Measurements from ENCODE around the gene IL21R. TPM values are rescaled to one million over a fixed set of nuclear protein-coding genes. Genes with fewer than 3 reads are reported as not detected.

The IL21R gene
- total and polyA plus RNA-seq, 2 donors (not counting 1 experiment from before 2014, with no cell fraction given): 28.5 to 32.1 TPM

DNA sequence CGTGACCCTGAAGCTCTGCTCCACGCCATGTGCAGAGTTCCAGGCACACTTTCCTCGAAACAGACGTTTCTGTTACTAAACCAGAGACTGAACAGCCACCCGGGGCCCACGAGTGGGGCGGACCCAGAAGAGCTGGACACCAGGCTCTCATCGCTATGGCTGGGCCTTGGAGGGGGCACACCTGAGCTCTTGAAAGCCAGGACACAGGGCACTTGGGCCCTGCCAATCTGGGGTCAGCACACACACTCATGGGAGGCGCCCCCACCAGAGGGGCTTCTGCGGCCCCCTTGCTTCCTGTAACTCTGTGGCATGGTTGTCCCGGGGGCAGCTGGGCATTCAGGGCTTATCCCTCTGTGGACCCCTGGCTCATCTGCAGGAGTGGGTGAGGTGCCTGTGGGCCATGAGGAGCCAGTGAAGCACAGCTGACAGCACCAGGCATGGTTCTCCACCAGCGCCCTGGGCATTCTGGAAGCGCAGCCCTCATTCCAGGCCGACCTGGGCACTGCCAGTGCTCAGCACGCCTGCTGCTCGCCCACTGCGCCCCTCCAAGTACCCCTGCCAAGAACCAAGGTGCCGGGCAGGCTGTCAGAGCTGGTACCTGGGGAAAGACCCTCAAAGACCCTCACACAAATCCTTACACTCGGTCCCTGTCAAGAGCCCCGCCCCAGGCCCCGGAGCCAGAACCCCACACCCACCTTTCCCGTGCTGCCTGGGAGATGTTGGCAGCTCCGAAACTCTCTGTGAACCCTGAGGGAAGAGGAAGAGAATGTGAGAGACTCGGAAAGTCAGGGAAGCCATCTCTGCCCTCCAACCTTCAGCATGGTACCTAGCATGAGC, 61.1 kb downstream of the IL21R start:
- H3K4me1 ChIP-seq (ENCODE audit: control insufficient read depth in 2 of 2, insufficient read depth in 2 of 2, low read length in 2 of 2): no peaks in the 10 kb centered on the region
- H3K4me1 Mint-ChIP-seq: no peaks in the 10 kb centered on the region
- 95% methylated on average over 19 of the region's 24 CpGs for WGBS (ENCODE audit: insufficient coverage)
- no peak overlapping the region for H2AFZ ChIP-seq (ENCODE audit: insufficient read depth, low read depth, low read length, poor library complexity, severe bottlenecking)
- H3K27me3 Mint-ChIP-seq: no peaks in the 10 kb centered on the region
- TF ChIP-seq, protein P1, sequence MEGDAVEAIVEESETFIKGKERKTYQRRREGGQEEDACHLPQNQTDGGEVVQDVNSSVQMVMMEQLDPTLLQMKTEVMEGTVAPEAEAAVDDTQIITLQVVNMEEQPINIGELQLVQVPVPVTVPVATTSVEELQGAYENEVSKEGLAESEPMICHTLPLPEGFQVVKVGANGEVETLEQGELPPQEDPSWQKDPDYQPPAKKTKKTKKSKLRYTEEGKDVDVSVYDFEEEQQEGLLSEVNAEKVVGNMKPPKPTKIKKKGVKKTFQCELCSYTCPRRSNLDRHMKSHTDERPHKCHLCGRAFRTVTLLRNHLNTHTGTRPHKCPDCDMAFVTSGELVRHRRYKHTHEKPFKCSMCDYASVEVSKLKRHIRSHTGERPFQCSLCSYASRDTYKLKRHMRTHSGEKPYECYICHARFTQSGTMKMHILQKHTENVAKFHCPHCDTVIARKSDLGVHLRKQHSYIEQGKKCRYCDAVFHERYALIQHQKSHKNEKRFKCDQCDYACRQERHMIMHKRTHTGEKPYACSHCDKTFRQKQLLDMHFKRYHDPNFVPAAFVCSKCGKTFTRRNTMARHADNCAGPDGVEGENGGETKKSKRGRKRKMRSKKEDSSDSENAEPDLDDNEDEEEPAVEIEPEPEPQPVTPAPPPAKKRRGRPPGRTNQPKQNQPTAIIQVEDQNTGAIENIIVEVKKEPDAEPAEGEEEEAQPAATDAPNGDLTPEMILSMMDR (IDR thresholded peaks at IDR 0.05): no peak
- no peak for TF ChIP-seq EZH2 (IDR thresholded peaks at IDR 0.05; ENCODE audit: borderline replicate concordance, insufficient read depth, low read depth, low read length, poor library complexity, severe bottlenecking)
- no peaks in the 10 kb centered on the region for H3K79me2 ChIP-seq (ENCODE audit: control insufficient read depth, insufficient read depth, low read length)
- ChIA-PET CTCF (interaction anchor here (0.7 to 1.0 kb wide), 3 partner anchors 10 to 284 kb away, joined by 3 to 4 read pairs (median 3); no protein-coding TSS in a partner anchor), POLR2A (no interaction called here)
- H3K27ac ChIP-seq (ENCODE audit: low read length in 2 of 2): no peak overlapping the region
- no peak overlapping the region for H3K4me3 ChIP-seq (ENCODE audit: control extremely low read depth in 1 of 5, extremely low read depth in 1 of 5, insufficient read depth in 1 of 5, low read depth in 2 of 5, low read length in 4 of 5)
- no peak overlapping the region for H3K4me3 Mint-ChIP-seq
- no peaks in the 10 kb centered on the region for H3K9me3 ChIP-seq (ENCODE audit: control extremely low read depth in 1 of 3, control insufficient read depth in 2 of 3, insufficient read depth in 1 of 3, low read length in 2 of 3)
- ATAC-seq (ENCODE audit: low read depth) (no peak), DNase-seq (no peak)
- H3K4me2 ChIP-seq (replicated peaks; ENCODE audit: low read depth, low read length, poor library complexity, severe bottlenecking): no peak overlapping the region
- H3K27me3 ChIP-seq (replicated peaks in 1 of 4; ENCODE audit: control extremely low read depth in 1 of 4, control insufficient read depth in 3 of 4, insufficient read depth in 4 of 4, low read length in 3 of 4): no peaks in the 10 kb centered on the region
- no peak overlapping the region for H3K27ac Mint-ChIP-seq
- H3K36me3 ChIP-seq (replicated peaks in 1 of 2; ENCODE audit: control extremely low read depth in 1 of 2, control insufficient read depth in 1 of 2, extremely low read depth in 1 of 2, insufficient read depth in 2 of 2, low read length in 1 of 2): peaks cover 0 to 51% of the 10 kb centered on the region in 2 experiments
- intact Hi-C loops (cut with micrococcal nuclease): no loop called here
- no peak overlapping the region for H3K9ac ChIP-seq (ENCODE audit: low read length)
- H4K20me1 ChIP-seq (ENCODE audit: control insufficient read depth, insufficient read depth, low read length, poor library complexity, severe bottlenecking): no peaks in the 10 kb centered on the region
- H3K9me3 Mint-ChIP-seq (ENCODE audit: insufficient read depth): no peaks in the 10 kb centered on the region
